GM10847 (cell line): ENCODE data around the gene MAML1.

Source experiments
- POLR2A ChIP-seq: IDR thresholded peaks from 2 replicates; pipeline ENCODE4 v1.6.1; 2011; ENCODE audit not compliant: insufficient read length; ENCODE audit errors: extremely low read depth

The MAML1 gene, protein sequence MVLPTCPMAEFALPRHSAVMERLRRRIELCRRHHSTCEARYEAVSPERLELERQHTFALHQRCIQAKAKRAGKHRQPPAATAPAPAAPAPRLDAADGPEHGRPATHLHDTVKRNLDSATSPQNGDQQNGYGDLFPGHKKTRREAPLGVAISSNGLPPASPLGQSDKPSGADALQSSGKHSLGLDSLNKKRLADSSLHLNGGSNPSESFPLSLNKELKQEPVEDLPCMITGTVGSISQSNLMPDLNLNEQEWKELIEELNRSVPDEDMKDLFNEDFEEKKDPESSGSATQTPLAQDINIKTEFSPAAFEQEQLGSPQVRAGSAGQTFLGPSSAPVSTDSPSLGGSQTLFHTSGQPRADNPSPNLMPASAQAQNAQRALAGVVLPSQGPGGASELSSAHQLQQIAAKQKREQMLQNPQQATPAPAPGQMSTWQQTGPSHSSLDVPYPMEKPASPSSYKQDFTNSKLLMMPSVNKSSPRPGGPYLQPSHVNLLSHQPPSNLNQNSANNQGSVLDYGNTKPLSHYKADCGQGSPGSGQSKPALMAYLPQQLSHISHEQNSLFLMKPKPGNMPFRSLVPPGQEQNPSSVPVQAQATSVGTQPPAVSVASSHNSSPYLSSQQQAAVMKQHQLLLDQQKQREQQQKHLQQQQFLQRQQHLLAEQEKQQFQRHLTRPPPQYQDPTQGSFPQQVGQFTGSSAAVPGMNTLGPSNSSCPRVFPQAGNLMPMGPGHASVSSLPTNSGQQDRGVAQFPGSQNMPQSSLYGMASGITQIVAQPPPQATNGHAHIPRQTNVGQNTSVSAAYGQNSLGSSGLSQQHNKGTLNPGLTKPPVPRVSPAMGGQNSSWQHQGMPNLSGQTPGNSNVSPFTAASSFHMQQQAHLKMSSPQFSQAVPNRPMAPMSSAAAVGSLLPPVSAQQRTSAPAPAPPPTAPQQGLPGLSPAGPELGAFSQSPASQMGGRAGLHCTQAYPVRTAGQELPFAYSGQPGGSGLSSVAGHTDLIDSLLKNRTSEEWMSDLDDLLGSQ

DNA sequence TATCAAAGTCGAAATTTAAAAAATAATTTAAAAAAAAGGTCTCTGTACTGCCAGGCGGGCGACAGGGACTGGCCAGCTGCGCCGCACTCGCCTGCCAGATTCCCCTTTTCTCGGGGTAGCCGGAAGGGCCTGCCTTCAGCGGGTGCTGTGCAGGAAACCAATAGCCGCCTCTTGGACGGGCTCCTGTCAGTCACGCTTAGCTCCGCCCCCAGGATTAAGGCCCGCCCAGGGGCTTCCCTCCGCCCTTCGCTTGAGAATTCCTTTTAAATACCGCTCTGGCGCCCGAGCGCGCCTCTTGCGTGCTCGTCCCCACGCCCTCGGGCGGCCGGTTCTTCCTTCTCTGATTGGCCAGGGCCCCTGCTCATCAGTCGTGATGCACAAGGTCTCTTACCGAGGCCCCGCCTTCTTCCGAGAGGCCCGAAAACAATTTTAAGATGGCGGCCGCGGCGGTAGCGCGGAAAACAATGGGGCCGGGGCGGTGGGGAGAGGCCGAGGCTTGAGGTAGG is at the start of gene MAML1:
Gene MAML1 (plus strand): TSS at position 411 of the 506 bp plus-strand sequence. CDS start 291 bp downstream, outside the sequence.
- TF ChIP-seq POLR2A: peak; percentile 71

DNA sequence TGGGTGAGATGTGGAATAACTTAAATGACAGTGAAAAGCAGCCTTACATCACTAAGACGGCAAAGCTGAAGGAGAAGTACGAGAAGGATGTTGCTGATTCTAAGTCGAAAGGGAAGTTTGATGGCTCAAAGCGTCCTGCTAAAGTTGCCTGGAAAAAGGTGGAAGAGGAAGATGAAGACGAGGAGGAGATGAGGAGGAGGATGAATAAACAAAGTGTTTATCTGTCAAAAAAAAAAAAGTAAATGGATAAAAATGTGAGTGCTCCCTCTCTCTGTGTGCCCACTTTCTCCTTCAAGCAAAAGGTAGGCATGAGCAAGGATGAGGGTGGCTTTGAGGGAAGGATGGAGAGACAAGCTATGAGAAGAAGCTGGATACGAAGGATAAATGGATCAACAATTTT is 38.1 kb upstream of the MAML1 start:
- no peak for TF ChIP-seq POLR2A

DNA sequence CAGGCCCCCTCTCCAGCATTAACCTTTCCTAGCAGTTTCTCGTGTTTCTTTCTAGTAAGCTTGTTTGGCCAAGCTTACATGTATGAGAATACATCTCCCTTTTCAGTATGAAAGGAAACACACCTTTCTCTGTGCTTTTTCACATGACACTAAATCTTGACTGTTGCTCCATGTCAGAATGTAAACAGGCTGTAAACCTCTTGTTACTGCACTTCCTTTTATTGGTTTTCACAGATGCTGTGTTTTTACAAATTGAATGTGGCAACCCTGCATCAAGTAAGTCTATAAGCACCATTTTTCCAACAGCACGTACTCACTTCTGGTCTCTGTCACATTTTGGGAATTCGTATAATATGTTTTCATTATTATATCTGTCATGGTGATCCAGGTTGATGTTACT is 36.0 kb upstream of the MAML1 start:
- TF ChIP-seq POLR2A: no peak

DNA sequence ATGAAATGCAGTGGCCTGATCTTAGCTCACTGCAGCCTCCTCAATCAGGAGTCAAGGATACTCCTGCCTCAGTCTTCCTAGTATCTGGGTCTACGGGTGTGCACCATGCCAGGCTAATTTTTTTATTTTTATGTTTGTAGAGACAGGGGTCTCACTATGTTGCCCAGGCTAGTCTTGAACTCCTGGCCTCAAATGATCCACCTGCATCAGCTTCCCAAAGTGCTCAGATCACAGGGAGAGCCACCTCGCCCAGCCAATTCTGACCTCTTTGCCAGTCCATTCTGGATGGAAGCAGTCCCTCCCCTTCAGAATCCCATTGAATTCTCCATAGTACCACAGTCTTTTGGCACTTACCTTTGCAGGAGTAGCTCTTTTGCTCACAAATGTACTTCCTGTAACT is 35.5 kb upstream of the MAML1 start:
- TF ChIP-seq POLR2A: no peak

DNA sequence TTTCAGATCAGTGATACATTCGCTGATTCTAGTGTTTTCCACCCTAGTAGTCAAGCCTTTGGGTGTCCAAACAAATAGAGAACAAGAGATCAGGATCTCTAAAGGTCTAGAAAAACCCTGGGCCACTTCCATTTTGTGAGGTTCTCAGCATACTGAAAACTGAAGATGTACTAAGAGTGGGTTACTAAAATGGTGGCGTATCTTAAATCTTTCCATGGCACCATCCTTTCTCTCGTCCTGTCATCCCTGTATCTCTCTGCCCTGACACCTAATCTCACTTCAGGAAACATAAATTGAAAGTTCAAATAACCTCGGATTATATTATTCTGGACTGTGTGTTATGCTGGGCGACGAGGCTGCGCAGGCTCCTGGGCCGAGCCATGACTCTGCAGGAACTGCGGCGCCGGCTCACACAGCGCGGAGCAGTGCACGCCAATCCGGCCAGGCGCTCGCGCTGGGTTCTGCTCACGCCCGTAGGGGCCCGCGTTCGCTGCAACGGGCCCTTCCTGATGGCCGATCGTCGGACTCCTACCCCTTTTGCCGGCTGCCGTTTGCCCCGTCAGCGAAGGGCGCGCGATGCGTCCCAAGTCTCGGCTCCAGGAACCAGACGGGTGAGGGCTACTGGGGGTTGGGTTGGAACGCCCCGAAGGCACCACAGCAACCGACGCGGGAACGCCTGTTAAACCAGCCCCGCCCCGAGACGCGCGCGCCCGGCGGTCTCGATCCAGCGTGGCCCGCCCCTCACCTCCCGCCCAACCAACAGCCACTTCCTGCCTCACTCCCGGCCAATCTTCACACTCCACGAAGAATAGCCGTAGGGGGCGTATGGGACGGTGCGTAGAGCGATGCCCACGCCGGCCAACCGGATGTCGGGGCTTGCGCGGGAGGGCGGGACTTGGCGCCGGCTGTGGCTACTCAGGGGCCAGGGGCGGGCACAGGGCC is 34.4 kb upstream of the MAML1 start:
- peak; percentile 86 for TF ChIP-seq POLR2A

DNA sequence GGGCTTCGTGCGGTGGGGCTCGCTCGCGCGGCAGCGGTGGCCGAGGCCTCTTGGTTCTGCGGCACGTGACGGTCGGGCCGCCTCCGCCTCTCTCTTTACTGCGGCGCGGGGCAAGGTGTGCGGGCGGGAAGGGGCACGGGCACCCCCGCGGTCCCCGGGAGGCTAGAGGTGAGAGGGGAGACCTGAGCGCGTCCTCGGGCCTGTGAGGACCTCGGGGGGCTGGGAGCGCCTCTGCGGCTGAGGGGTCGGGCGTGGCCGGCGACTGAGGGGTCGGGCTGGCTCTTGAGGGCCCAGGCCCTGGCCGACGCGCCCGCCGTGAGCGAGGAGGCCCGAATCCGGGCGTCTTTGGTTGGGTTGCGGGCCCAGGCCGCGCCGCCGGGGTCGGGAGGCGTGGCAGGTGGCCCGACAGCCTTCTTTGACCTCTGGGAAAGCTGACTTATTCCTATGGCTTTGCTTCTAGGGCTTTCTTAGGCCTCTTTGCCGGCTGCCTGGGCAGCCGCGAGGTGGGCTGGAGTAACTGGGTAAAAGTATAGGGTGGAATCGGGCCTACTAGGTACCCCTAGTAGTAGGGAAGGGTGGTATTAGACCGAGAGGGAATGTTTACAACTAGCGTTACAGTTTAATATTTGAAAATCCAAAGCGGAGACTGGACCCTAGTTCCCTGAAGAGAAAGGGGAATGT is 33.5 kb upstream of the MAML1 start, which contains the start of gene CANX:
Gene CANX (plus strand): TSS at position 33 of the 681 bp plus-strand sequence. CDS start 6,715 bp downstream, outside the sequence.
- TF ChIP-seq POLR2A: peak; percentile 85

DNA sequence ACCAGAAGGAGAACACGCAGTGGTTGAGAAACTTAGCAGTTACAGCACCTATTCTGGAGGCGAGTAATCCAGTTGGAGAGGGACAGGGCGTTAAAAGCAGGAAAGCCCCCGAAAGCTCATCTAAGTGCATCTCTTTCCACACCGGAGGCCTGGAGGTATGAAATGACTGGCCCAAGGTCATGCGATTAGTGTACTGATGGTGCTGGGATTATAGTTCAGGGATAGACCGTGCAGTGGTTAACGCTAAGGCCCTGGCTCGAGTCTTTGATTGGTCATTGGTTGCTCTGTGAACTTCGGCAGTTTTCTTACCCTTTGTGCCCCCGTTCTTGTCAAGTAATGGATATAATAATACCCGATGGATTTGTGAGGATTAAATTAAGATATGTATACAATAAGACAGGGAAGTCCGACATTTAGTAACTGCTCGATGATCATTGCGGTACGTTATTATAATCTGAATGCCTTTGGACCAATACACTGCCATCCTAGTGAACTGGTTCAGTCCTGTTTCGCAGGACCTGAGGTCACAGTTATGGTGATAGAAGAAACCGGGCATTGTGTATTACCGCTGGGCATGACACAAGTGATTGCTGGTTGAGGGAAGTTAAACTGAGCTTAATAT is 32.9 kb upstream of the MAML1 start:
- no peak for TF ChIP-seq POLR2A

DNA sequence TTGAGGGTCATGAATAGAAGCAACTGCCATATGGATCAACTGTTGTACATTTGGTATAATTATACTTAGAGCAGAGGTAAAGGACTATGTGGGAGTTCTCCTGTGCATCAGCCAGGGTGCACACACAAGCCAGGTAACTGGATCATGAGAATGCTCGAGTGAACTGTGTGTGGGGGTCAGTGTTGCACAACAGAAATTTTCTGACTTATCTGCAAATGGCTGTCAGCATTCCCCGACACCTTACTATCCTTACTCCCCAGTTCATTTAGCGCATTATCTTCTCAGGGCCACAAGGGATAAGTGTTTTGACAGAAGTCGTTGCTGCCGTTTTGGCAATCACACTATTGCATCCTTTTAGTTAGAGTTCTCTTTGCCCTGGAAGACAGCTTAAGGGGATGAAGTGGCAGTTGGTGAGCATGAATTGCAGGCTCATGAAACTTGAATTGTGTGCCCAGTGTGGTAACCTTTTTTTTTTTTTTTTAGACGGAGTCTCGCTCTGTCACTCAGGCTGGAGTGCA is 32.2 kb upstream of the MAML1 start:
- TF ChIP-seq POLR2A: no peak

DNA sequence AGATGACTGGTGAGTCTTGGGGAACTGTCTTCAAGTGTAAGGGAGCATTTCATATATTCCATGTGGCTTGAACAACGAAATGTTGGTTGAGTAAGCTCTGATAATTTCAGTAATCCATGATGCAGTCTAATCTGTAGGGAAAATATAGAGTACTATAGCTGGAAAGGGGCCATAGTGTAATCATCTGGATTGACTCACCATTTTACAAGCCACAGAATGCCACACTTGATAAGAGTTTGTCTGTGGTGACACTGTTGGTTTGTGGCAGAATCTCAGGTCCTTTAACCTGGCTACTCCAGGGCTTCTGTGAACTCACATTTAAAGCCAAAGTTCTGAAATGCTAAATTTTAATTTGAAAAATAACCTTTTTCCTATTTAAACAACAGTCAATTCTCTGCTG is 16.3 kb upstream of the MAML1 start:
- no peak for TF ChIP-seq POLR2A

DNA sequence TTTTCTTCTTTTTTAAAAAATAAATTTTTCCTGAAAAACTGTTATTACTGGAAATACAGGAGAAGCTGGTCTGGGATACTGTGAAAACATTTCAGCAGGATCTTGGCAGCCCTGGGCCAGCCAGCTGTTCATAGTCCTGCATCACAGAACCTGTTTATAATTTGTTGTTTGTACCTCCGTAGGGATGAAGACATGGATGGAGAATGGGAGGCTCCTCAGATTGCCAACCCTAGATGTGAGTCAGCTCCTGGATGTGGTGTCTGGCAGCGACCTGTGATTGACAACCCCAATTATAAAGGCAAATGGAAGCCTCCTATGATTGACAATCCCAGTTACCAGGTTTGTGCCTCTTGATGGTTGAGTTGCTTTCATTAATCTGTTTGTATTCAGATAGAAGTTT is 12.4 kb upstream of the MAML1 start:
- no peak for TF ChIP-seq POLR2A

DNA sequence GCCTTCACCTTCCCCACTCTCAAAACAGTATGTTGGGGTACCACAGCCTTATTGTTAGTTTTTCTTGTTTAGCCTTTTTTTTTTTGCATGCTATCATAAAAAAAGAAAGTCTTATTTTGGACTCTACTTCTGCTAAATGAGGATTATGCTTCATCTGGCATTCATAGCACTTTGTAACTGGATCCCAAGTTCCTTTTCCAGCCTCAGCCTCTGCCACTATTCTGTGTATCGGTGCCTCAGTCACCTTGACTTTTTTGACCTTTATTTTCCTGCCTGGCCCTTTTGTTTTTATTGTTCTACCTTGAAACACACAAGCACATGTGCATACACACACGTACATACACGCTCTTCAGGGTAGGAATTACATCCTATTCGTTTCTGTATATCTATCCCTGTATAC is 8.5 kb upstream of the MAML1 start:
- no peak for TF ChIP-seq POLR2A

DNA sequence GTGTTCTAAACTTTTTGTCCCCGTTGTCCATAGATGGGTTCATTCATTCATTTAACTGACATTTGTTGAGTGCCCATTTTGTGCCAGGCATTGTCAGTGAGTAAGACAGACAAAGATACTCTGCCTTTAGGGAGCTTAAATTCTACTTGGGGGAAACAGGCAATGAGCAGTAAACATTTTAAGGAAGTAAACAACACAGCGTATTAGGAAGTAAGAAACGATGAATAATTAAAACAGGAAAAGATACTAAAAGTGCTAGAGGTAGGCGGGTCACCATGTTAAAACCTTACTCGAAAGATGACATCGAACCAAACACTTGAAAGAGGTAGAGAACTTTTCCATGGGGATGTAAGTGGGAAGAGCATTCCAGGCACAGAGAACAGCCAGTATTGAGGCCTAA is 5.5 kb upstream of the MAML1 start:
- no peak for TF ChIP-seq POLR2A

DNA sequence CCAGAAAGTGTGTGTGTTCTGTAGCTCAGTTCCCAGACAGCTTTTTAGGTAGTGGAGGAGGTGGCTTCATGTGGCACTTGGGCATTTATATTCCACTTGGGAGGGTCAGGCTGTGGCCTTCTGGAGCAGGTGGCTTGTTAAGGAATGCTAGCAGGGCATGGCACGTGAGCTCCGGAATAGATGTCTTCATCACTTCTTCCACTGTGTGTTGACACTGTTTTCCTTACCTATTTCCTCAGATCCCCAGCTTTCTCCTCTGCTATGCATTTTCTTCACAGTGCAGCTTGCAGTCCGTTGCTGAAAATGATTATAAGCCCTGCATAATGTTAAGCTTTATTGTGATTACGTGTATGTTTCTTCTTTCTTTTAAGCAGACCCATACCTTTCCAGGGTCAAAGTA is 3.3 kb upstream of the MAML1 start:
- TF ChIP-seq POLR2A: no peak

DNA sequence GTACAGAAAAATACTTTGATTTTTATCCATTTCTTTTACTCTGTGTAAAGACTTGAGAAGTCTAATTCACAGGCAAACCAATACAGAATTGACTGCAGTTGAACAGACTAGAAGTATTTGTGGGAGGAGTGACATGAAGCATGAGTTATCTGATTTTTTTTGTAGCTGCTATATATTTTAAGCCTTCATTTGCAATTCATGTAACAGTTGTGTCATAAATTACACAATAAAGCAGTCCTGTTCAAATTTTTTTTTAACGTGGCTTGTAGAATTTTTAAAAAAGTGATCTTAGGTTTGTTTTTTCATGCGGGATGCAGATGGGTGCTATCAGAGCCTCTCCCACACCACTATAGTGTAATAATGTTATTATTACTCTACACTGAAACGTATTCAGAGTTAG is 2.9 kb upstream of the MAML1 start:
- no peak for TF ChIP-seq POLR2A

DNA sequence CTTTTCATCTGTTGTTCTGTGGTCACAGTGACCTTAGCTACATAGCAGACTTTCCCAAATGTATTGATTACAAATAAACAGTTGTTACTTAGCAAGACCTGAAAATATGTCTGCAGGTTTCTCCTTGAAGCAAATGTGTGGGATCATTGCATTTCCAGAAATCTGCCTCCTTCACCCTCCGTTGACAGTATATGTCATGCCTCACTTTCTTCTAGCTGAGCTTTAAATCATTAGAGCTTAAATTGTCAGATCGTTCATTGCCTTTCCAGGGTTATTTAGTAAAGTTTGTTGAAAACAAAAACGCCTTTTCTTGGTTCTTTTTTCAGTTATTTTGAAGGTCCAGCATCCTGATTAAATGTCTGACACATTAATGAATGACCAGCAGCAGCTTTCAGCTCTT is 2.3 kb upstream of the MAML1 start:
- no peak for TF ChIP-seq POLR2A
